SJCRH30 (cell line): ENCODE measurements around the gene PLA2G4C. TPM values are rescaled to one million over a fixed set of nuclear protein-coding genes. Genes with fewer than 3 reads are reported as not detected.

Source experiments
- DNase-seq, 2 experiments: peaks; one replicate each; pipeline ENCODE4 v3.0.0-alpha.2; 2015 to 2020
- H3K27ac ChIP-seq: fragments of 250-450 bp; sonication (Bioruptor Pico); 2 replicates; pipeline ENCODE4 v1.5.1; 2020; ENCODE audit warnings: mild to moderate bottlenecking, moderate library complexity
- H3K27me3 ChIP-seq: fragments of 250-450 bp; sonication (Bioruptor Pico); 2 replicates; pipeline ENCODE4 v1.5.1; 2020; ENCODE audit warnings: mild to moderate bottlenecking, moderate library complexity
- H3K36me3 ChIP-seq: fragments of 250-450 bp; sonication (Bioruptor Pico); 2 replicates; pipeline ENCODE4 v1.5.1; 2020; ENCODE audit warnings: mild to moderate bottlenecking, moderate library complexity
- H3K4me1 ChIP-seq: fragments of 250-450 bp; sonication (Bioruptor Pico); 2 replicates; pipeline ENCODE4 v1.5.1; 2020; ENCODE audit warnings: mild to moderate bottlenecking, moderate library complexity
- H3K4me3 ChIP-seq: fragments of 250-450 bp; sonication (Bioruptor Pico); 2 replicates; pipeline ENCODE4 v1.5.1; 2020; ENCODE audit warnings: mild to moderate bottlenecking, moderate library complexity
- H3K9me3 ChIP-seq: fragments of 250-450 bp; sonication (Bioruptor Pico); replicated peaks from 2 replicates; pipeline ENCODE4 v1.5.1; 2020; ENCODE audit warnings: mild to moderate bottlenecking, moderate library complexity
- total RNA-seq: library from RNA; depleted of rRNA; stranded (reverse); fragments of >200 nt; shearing (Covaris generic); gene quantifications from 2 replicates; pipeline ENCODE4 v1.2.3, GENCODE V29; 2014; rRNA removed

PLA2G4C gene
- total RNA-seq, 1 experiment from 2014 or later = 1.4 TPM

DNA sequence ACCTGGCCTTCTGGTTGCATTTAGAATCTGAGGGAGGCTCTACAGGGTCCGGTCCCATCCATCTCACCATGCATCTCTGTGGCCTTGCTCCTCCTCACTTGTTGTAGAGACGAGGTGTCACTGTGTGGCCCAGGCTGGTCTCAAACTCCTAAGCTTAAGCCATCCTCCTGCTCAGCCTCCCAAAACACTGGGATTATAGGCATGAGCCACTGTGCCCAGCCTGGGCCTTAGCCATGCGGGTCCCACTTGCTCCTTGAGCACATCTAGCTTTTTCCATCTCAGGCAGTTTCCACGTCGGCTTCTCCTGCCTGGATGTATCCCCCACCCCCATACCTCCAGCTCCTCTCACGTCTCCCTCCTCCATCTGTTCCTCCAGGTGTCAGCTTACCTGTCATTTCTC lies 106.4 kb downstream of the PLA2G4C start:
- no peak for DNase-seq
- Histone ChIP-seq H3K36me3 (no peaks in the 10 kb centered on the region), H3K27ac (no peak overlapping the region), H3K9me3 (no peaks in the 10 kb centered on the region), H3K27me3 (no peaks in the 10 kb centered on the region), H3K4me1 (no peaks in the 10 kb centered on the region), H3K4me3 (no peak overlapping the region)

DNA sequence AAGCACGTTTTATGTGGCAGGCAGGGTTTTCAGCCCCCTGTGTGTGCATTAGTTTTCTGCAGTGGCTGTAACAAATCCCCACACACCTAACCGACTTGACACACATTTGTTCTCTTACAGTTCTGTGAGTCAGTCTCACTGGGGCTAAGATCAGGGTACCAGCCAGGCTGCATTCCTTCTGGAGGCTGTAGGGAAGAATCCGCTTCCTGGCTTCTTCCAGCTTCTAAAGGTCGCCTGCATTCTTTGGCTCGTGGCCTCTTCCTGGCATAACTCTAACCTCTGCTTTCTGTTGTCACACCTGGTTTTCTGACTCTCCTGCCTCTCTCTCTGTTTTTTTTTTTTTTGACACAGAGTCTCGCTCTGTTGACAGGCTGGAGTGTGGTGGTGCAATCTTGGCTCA lies 109.8 kb downstream of the PLA2G4C start:
- H3K27me3 ChIP-seq = no peaks in the 10 kb centered on the region
- DNase-seq = no peak
- H3K36me3 ChIP-seq = no peaks in the 10 kb centered on the region
- no peak overlapping the region for H3K27ac ChIP-seq
- H3K4me1 ChIP-seq = no peaks in the 10 kb centered on the region
- H3K9me3 ChIP-seq = no peaks in the 10 kb centered on the region
- H3K4me3 ChIP-seq = no peak overlapping the region

DNA sequence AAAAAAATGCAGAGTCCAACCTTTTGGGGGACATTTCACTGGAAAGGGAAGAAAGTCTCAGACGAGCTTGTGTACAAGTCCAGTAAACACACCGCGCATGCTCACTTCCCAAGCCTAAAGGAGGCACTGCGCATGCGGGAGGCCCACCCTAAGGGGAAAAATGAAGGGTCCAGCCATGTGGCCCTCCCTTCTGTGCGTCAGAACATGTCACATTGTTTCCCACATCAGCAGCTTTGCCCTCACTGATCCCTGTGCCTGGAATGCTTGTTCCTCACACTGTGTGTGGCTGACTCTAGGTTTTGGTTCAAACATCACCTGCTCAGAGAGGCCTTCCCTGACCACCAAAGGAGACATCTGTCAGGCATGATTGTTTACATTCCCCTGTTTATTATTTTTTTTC lies 111.8 kb downstream of the PLA2G4C start:
- no peak for DNase-seq
- no peak overlapping the region for H3K27ac ChIP-seq
- no peaks in the 10 kb centered on the region for H3K9me3 ChIP-seq
- H3K36me3 ChIP-seq = no peaks in the 10 kb centered on the region
- no peaks in the 10 kb centered on the region for H3K4me1 ChIP-seq
- H3K4me3 ChIP-seq = no peak overlapping the region
- H3K27me3 ChIP-seq = no peaks in the 10 kb centered on the region

Other genes with a start within 250 kb of the PLA2G4C start
- not detected in 2 replicates for gene SULT2A1, start 224.5 kb downstream of the PLA2G4C start, total RNA-seq
- not detected in 2 replicates for gene BSPH1, start 118.6 kb downstream of the PLA2G4C start, total RNA-seq
- not detected in 2 replicates for gene ELSPBP1, start 116.2 kb downstream of the PLA2G4C start, total RNA-seq
- not detected in 2 replicates for gene CABP5, start 66.7 kb downstream of the PLA2G4C start, total RNA-seq
- 57.0 and 72.7 TPM in 2 replicates for gene LIG1, start 59.5 kb upstream of the PLA2G4C start, total RNA-seq
- gene ZSWIM9, start 59.9 kb upstream of the PLA2G4C start, total RNA-seq = 0.89 and 1.1 TPM in 2 replicates
- gene CARD8, start 145.1 kb upstream of the PLA2G4C start, total RNA-seq = 18.3 and 20.4 TPM in 2 replicates
- 0.71 and 1.0 TPM in 2 replicates for gene ZNF114, start 159.3 kb upstream of the PLA2G4C start, total RNA-seq
- 79.1 and 79.2 TPM in 2 replicates for gene EMP3, start 214.7 kb upstream of the PLA2G4C start, total RNA-seq